ENCODE measurements around the gene OR2M7.
"Not testable (repeated sequence)": the region's sequence is repeated elsewhere in the genome, so short reads cannot be mapped to it uniquely, and the experiment has no call there.

DNA sequence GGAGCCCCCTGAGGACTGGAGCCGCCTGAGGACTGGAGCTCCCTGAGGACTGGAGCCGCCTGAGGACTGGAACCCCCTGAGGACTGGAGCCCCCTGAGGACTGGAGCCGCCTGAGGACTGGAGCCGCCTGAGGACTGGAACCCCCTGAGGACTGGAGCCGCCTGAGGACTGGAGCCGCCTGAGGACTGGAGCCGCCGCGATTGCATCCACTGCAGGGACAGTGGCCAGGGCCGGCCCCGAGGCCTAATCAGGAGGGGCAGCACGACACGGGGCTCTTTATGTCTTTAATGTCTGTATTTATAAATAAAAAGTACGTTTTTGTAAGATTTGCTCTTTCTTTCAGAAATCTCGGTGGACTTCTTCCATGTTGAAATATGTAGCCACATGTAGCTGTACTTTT lies 17.6 kb downstream of the OR2M7 start:
- TF ChIP-seq, protein P1, sequence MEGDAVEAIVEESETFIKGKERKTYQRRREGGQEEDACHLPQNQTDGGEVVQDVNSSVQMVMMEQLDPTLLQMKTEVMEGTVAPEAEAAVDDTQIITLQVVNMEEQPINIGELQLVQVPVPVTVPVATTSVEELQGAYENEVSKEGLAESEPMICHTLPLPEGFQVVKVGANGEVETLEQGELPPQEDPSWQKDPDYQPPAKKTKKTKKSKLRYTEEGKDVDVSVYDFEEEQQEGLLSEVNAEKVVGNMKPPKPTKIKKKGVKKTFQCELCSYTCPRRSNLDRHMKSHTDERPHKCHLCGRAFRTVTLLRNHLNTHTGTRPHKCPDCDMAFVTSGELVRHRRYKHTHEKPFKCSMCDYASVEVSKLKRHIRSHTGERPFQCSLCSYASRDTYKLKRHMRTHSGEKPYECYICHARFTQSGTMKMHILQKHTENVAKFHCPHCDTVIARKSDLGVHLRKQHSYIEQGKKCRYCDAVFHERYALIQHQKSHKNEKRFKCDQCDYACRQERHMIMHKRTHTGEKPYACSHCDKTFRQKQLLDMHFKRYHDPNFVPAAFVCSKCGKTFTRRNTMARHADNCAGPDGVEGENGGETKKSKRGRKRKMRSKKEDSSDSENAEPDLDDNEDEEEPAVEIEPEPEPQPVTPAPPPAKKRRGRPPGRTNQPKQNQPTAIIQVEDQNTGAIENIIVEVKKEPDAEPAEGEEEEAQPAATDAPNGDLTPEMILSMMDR (conservative IDR thresholded peaks at IDR 0.05; ENCODE audit: low read length) = not testable (repeated sequence)
- TF ChIP-seq EZH2phosphoT487 (IDR thresholded peaks at IDR 0.05; ENCODE audit: borderline replicate concordance, low read depth, low read length) = not testable (repeated sequence)
